ENCODE data around the gene SON.

SON gene

GRCh38 chr21:33544451-33545195 is 1.8 kb downstream of the SON start:
- no peak for DNase-seq (ENCODE audit: extremely low read depth in 1 of 2, low read depth in 1 of 2)

GRCh38 chr21:33546086-33546485 is 3.2 kb downstream of the SON start:
- DNase-seq (ENCODE audit: extremely low read depth in 1 of 2, low read depth in 1 of 2) = no peak

GRCh38 chr21:33549848-33550771 is 7.3 kb downstream of the SON start:
- no peak for DNase-seq (ENCODE audit: extremely low read depth in 1 of 2, low read depth in 1 of 2)

GRCh38 chr21:33550772-33551660 is 8.2 kb downstream of the SON start:
- no peak for DNase-seq (ENCODE audit: extremely low read depth in 1 of 2, low read depth in 1 of 2)

- DNase-seq (ENCODE audit: extremely low read depth in 1 of 2, low read depth in 1 of 2) = no peak
Observed at GRCh38 chr21:33551664-33552063, 8.8 kb downstream of the SON start.

GRCh38 chr21:33552093-33552998 is 9.5 kb downstream of the SON start:
- no peak for DNase-seq (ENCODE audit: extremely low read depth in 1 of 2, low read depth in 1 of 2)

- no peak for DNase-seq (ENCODE audit: extremely low read depth in 1 of 2, low read depth in 1 of 2)
Observed at GRCh38 chr21:33552999-33553598, 10.3 kb downstream of the SON start.

GRCh38 chr21:33554236-33554981 is 11.6 kb downstream of the SON start:
- no peak for DNase-seq (ENCODE audit: extremely low read depth in 1 of 2, low read depth in 1 of 2)

GRCh38 chr21:33554982-33555344 is 12.1 kb downstream of the SON start:
- DNase-seq (ENCODE audit: extremely low read depth in 1 of 2, low read depth in 1 of 2) = no peak

- DNase-seq (ENCODE audit: extremely low read depth in 1 of 2, low read depth in 1 of 2) = no peak
Observed at GRCh38 chr21:33557447-33557846, 14.6 kb downstream of the SON start.

- no peak for DNase-seq (ENCODE audit: extremely low read depth in 1 of 2, low read depth in 1 of 2)
Observed at GRCh38 chr21:33558777-33559421, 16.1 kb downstream of the SON start.

- no peak for DNase-seq (ENCODE audit: extremely low read depth in 1 of 2, low read depth in 1 of 2)
Observed at GRCh38 chr21:33559813-33560212, 17.0 kb downstream of the SON start.

GRCh38 chr21:33560965-33561364 is 18.1 kb downstream of the SON start:
- no peak for DNase-seq (ENCODE audit: extremely low read depth in 1 of 2, low read depth in 1 of 2)

GRCh38 chr21:33561373-33561772 is 18.5 kb downstream of the SON start:
- DNase-seq (ENCODE audit: extremely low read depth in 1 of 2, low read depth in 1 of 2) = no peak

GRCh38 chr21:33562389-33562788 is 19.6 kb downstream of the SON start:
- DNase-seq (ENCODE audit: extremely low read depth in 1 of 2, low read depth in 1 of 2) = no peak

GRCh38 chr21:33566514-33566913 is 23.7 kb downstream of the SON start:
- DNase-seq (ENCODE audit: extremely low read depth in 1 of 2, low read depth in 1 of 2) = no peak

- DNase-seq (ENCODE audit: extremely low read depth in 1 of 2, low read depth in 1 of 2) = no peak
Observed at GRCh38 chr21:33567914-33568313, 25.1 kb downstream of the SON start.

- no peak for DNase-seq (ENCODE audit: extremely low read depth in 1 of 2, low read depth in 1 of 2)
Observed at GRCh38 chr21:33568448-33568847, 25.6 kb downstream of the SON start.

Measured in activated CD8-positive, alpha-beta memory T cell treated with anti-CD3 and anti-CD28 coated beads for 1 hour (primary cell).